Measurements from ENCODE around the gene LRRC66. TPM values are rescaled to one million over a fixed set of nuclear protein-coding genes. Genes with fewer than 3 reads are reported as not detected.

The LRRC66 gene
- total and polyA plus RNA-seq, 2 of the 8 experiments (the other 6 are each of a cell fraction or from before 2014, with no cell fraction given) = 0.05 to 0.11 TPM

DNA sequence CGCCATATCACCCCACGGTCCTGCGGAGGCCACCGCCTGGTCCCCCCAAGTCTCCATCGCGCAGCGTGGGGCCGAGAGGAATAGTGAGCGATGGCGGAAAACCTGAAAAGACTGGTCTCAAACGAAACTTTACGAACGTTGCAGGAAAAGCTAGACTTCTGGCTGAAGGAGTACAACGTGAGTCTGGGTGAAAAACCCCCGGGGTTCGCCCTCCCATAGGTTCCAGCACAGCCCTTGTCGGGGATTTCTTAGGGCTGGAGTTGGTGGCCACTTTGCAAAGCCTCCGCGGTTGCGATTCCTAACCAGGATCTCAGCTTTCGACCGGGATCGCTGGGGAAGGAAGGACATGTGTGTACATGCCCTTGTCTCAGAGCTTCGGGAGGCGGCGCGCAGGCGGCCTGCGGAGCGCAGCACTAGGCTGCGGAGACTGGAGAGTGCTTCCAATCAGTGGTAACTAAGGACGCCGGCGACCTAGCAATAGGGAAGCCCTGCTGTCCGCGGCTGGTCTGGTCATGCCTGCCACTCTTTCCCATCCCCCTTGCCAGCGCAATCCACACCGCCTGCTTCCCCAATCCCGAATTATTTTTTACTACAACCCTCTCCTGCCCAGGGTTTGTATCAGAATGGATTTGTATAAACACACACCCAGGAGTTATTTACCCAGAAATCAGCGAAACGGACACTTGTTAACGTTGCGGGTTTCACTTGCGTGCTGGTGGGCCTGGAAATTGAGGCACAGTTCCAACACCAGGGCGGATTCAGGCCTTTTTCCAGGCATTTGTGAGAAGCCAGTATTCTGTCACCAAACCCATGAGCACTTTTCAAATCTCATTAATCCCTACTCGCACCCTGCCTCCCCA, 31.7 kb upstream of the LRRC66 start (continued):
- TF ChIP-seq, protein P1, sequence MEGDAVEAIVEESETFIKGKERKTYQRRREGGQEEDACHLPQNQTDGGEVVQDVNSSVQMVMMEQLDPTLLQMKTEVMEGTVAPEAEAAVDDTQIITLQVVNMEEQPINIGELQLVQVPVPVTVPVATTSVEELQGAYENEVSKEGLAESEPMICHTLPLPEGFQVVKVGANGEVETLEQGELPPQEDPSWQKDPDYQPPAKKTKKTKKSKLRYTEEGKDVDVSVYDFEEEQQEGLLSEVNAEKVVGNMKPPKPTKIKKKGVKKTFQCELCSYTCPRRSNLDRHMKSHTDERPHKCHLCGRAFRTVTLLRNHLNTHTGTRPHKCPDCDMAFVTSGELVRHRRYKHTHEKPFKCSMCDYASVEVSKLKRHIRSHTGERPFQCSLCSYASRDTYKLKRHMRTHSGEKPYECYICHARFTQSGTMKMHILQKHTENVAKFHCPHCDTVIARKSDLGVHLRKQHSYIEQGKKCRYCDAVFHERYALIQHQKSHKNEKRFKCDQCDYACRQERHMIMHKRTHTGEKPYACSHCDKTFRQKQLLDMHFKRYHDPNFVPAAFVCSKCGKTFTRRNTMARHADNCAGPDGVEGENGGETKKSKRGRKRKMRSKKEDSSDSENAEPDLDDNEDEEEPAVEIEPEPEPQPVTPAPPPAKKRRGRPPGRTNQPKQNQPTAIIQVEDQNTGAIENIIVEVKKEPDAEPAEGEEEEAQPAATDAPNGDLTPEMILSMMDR (IDR thresholded peaks at IDR 0.05; ENCODE audit: control extremely low read depth in 1 of 3, insufficient read depth in 1 of 3, low read depth in 1 of 3, low read length in 3 of 3) = no peak
- TF ChIP-seq RNF2 (IDR thresholded peaks at IDR 0.05; ENCODE audit: borderline replicate concordance, low read depth, low read length, missing control alignments, poor library complexity, severe bottlenecking) = no peak
- peak in 1 of 2 experiments; percentile 48; a peak in 1 of 4 replicates for TF ChIP-seq HDAC2 (IDR thresholded peaks at IDR 0.05; ENCODE audit: borderline replicate concordance in 1 of 2, low read depth in 2 of 2, low read length in 2 of 2)
- TF ChIP-seq KDM5A (IDR thresholded peaks at IDR 0.05; ENCODE audit: low read length) = no peak
- peak; percentile 83 for TF ChIP-seq TBP (IDR thresholded peaks at IDR 0.05; ENCODE audit: low read depth, low read length)
- peak; percentile 88 for TF ChIP-seq RBBP5 (IDR thresholded peaks at IDR 0.05; ENCODE audit: borderline replicate concordance, low read depth, low read length)
- TF ChIP-seq TAF1 (IDR thresholded peaks at IDR 0.05; ENCODE audit: low read depth, low read length) = peak; percentile 71
- no peak for TF ChIP-seq JUND (IDR thresholded peaks at IDR 0.05; ENCODE audit: low read length)
- peak; percentile 61 to 77 for TF ChIP-seq POLR2A (IDR thresholded peaks at IDR 0.05; ENCODE audit: control extremely low read depth in 1 of 2, low read depth in 2 of 2, low read length in 2 of 2)
- no peak for TF ChIP-seq CTBP2 (IDR thresholded peaks at IDR 0.05; ENCODE audit: borderline replicate concordance, insufficient read depth, insufficient read length, low read length)
- no peak for TF ChIP-seq ZNF274 (IDR thresholded peaks at IDR 0.05; ENCODE audit: borderline replicate concordance, extremely low read depth, low read length)
- no peak for TF ChIP-seq TCF12 (IDR thresholded peaks at IDR 0.05; ENCODE audit: low read depth, low read length)
- no peak for TF ChIP-seq BACH1 (IDR thresholded peaks at IDR 0.05; ENCODE audit: low read length)
- TF ChIP-seq KDM1A (IDR thresholded peaks at IDR 0.05; ENCODE audit: borderline replicate concordance, low read length) = no peak
- peak; percentile 71; the same call in 1 of the 2 replicates for TF ChIP-seq POLR2AphosphoS5 (IDR thresholded peaks at IDR 0.05; ENCODE audit: low read depth, low read length)
- no peak for TF ChIP-seq CHD2 (IDR thresholded peaks at IDR 0.05; ENCODE audit: low read length)
- no peak for TF ChIP-seq CEBPB (IDR thresholded peaks at IDR 0.05; ENCODE audit: low read depth, low read length)
- TF ChIP-seq SRF (IDR thresholded peaks at IDR 0.05; ENCODE audit: low read depth, low read length) = no peak
- no peak for TF ChIP-seq NRF1 (IDR thresholded peaks at IDR 0.05; ENCODE audit: low read depth, low read length)
- no peak for TF ChIP-seq CHD1 (IDR thresholded peaks at IDR 0.05; ENCODE audit: low read depth, low read length)
- no peak for TF ChIP-seq NANOG (IDR thresholded peaks at IDR 0.05; ENCODE audit: insufficient read depth, low read depth, low read length, poor library complexity, severe bottlenecking)
- TF ChIP-seq BCL11A (IDR thresholded peaks at IDR 0.05; ENCODE audit: low read depth in 2 of 2, low read length in 2 of 2) = no peak
